Neural crest cell (in vitro differentiated cells): ENCODE results near the gene SCN2A. TPM values are rescaled to one million over a fixed set of nuclear protein-coding genes. Genes with fewer than 3 reads are reported as not detected.

Experiments used
- DNase-seq: peaks from one replicate; pipeline ENCODE4 v3.0.0; 2021; ENCODE audit warnings: low read depth, mixed read lengths, low spot score
- H3K27ac Mint-ChIP-seq: one replicate; pipeline ENCODE4 v1.8.0; 2021; ENCODE audit warnings: mild to moderate bottlenecking, mixed read lengths; ENCODE audit not compliant: unreplicated experiment
- H3K27me3 Mint-ChIP-seq: 2 replicates; pipeline ENCODE4 v1.8.0; 2021; ENCODE audit warnings: low read depth, mild to moderate bottlenecking, mixed read lengths
- H3K36me3 Mint-ChIP-seq: 2 replicates; pipeline ENCODE4 v1.8.0; 2021; ENCODE audit warnings: low read depth, mild to moderate bottlenecking, mixed read lengths
- H3K4me1 Mint-ChIP-seq: 2 replicates; pipeline ENCODE4 v1.8.0; 2021; ENCODE audit warnings: mixed read lengths
- H3K4me3 Mint-ChIP-seq: one replicate; pipeline ENCODE4 v1.8.0; 2021; ENCODE audit warnings: mild to moderate bottlenecking, mixed read lengths
- H3K9me3 Mint-ChIP-seq: 2 replicates; pipeline ENCODE4 v1.8.0; 2021; ENCODE audit warnings: mixed read lengths
- total RNA-seq: library from RNA; stranded (reverse); gene quantifications from 2 replicates; pipeline ENCODE4 v1.2.1, GENCODE V29; 2021
- TF ChIP-seq, protein P1 (sequence below): fragments of 200-600 bp; sonication (generic); conservative IDR thresholded peaks from 2 replicates; pipeline ENCODE4 v1.5.0; 2021; ENCODE audit warnings: antibody characterized with exemption, mild to moderate bottlenecking

The SCN2A gene
- total RNA-seq, 1 donor from 2014 or later: 0.47 TPM

DNA sequence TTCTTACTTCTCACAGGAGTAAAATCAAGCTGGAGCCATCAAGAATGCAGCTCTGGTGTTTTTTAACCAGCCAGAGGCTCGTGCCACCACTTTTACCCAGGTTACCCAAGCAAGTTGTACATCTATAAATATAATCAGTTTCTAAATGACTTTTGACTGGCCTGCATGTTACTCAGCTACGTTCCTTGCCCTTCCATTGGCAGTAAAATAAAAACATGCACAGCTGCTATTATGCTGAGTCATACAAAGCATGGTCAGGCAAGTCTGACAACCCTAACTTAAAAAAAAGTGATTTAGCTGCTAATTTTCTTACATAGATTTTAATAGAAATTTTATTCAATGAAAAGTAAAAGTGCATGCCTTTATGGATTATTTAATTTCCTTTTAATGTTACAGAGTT lies 118.5 kb downstream of the SCN2A start:
- Mint-ChIP-seq H3K9me3 (no peaks in the 10 kb centered on the region), H3K36me3 (no peaks in the 10 kb centered on the region), H3K27ac (no peak overlapping the region), H3K4me1 (peaks cover 9% of the 10 kb centered on the region), H3K4me3 (no peak overlapping the region), H3K27me3 (no peaks in the 10 kb centered on the region)
- TF ChIP-seq, protein P1, sequence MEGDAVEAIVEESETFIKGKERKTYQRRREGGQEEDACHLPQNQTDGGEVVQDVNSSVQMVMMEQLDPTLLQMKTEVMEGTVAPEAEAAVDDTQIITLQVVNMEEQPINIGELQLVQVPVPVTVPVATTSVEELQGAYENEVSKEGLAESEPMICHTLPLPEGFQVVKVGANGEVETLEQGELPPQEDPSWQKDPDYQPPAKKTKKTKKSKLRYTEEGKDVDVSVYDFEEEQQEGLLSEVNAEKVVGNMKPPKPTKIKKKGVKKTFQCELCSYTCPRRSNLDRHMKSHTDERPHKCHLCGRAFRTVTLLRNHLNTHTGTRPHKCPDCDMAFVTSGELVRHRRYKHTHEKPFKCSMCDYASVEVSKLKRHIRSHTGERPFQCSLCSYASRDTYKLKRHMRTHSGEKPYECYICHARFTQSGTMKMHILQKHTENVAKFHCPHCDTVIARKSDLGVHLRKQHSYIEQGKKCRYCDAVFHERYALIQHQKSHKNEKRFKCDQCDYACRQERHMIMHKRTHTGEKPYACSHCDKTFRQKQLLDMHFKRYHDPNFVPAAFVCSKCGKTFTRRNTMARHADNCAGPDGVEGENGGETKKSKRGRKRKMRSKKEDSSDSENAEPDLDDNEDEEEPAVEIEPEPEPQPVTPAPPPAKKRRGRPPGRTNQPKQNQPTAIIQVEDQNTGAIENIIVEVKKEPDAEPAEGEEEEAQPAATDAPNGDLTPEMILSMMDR: no peak
- DNase-seq: no peak

GRCh38 chr2:165361514-165361913 lies 122.3 kb downstream of the SCN2A start:
- Mint-ChIP-seq H3K4me1 (peaks cover 9% of the 10 kb centered on the region), H3K9me3 (no peaks in the 10 kb centered on the region), H3K4me3 (no peak overlapping the region), H3K36me3 (no peaks in the 10 kb centered on the region), H3K27me3 (no peaks in the 10 kb centered on the region), H3K27ac (no peak overlapping the region)
- TF ChIP-seq, protein P1: no peak
- no peak for DNase-seq

DNA sequence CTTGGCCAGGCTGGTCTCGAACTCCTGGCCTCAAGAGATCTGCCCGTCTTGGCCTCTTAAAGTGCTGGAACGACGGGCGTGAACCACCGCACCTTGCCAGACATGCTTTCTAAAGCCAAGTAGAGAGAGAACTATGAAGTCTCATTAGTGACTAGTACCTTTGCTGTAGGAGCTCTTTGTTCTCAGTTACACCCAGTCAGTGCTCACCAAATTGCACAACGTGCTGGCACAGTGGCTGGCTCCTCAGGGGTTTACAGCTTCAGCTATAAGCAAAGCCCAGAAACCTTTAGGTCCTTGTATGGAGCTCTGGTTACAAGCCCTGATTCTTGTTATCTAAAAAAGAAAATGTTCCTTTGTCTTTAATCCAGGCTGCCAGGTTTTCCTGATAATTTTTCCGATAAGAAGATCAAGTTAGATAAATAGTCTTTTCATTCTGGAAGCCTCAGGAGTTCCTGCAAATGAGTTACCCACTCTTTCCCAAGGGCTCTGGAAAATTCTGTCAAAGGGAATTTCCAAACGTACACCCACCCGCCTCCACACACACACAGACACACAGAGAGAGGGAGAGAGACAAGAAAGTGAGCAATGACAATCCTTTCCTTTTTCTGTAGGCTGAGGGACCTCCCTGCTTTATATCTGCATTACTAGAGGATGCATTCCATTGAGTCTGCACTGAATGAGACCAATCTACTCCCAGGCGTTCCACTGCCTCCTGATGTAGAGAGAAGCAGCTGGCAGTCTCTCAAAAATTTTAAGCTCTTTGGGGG lies 130.1 kb downstream of the SCN2A start:
- Mint-ChIP-seq H3K4me1 (peaks cover 18% of the 10 kb centered on the region), H3K27ac (no peak overlapping the region)

DNA sequence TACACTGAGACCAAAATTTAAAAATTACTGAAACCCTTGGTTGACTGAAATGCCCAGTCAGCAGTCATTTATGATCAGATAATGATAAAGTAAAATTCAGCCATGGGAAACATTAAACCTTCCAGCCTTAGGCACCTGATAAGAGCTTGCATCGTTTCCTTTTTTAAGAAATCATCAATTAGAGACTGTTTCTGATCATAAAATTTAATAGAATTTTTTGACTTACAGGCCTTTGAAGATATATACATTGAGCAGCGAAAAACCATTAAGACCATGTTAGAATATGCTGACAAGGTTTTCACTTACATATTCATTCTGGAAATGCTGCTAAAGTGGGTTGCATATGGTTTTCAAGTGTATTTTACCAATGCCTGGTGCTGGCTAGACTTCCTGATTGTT lies 130.7 kb downstream of the SCN2A start:
- no peak for DNase-seq
- no peak overlapping the region for H3K4me3 Mint-ChIP-seq
- no peaks in the 10 kb centered on the region for H3K27me3 Mint-ChIP-seq
- peaks cover 21% of the 10 kb centered on the region for H3K4me1 Mint-ChIP-seq
- H3K9me3 Mint-ChIP-seq: no peaks in the 10 kb centered on the region
- TF ChIP-seq, protein P1: no peak
- no peaks in the 10 kb centered on the region for H3K36me3 Mint-ChIP-seq
- no peak overlapping the region for H3K27ac Mint-ChIP-seq

More for the DNA sequence above, 130.1 kb downstream of the SCN2A start:
- no peak overlapping the region for H3K4me3 Mint-ChIP-seq
- H3K27me3 Mint-ChIP-seq: no peaks in the 10 kb centered on the region
- no peaks in the 10 kb centered on the region for H3K9me3 Mint-ChIP-seq
- DNase-seq: no peak
- TF ChIP-seq, protein P1: no peak
- no peaks in the 10 kb centered on the region for H3K36me3 Mint-ChIP-seq

DNA sequence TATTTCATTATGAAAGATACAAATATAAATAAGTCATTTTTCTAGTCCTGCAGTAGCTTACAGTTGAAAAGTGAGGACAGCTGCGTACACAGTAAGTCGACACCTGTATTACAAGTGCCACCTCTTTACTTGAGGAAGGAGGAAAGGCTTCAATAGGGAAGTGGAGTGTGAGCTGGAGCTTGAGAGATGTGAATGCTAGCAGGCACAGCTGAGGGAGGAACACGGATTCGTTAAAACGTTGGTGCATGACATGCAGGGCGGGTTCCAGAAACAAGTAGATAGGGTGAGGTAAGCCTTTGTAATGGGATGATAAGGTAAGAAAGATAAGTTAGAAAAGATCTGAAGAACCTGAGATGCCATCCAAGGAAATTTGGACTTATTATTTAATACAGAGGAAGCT lies 132.1 kb downstream of the SCN2A start:
- no peak for DNase-seq
- TF ChIP-seq, protein P1: no peak
- Mint-ChIP-seq H3K4me1 (peaks cover 26% of the 10 kb centered on the region), H3K27ac (no peak overlapping the region), H3K27me3 (no peaks in the 10 kb centered on the region), H3K4me3 (no peak overlapping the region), H3K9me3 (no peaks in the 10 kb centered on the region), H3K36me3 (no peaks in the 10 kb centered on the region)
